MM.1S (cell line): ENCODE results near the gene NTM.

Source experiments
- DNase-seq: peaks from one replicate; pipeline ENCODE4 v3.0.0-alpha.2; 2015
- H2AFZ ChIP-seq: fragments of 300-600 bp; sonication (generic); 2 replicates; pipeline ENCODE4 v1.6.0; 2016; ENCODE audit warnings: antibody characterized with exemption, low read length
- H3F3A ChIP-seq: fragments of 300-600 bp; sonication (generic); 2 replicates; pipeline ENCODE4 v1.6.1; 2016; ENCODE audit warnings: mild to moderate bottlenecking, antibody characterized with exemption, low read length, moderate library complexity, mixed read lengths; ENCODE audit not compliant: insufficient read depth
- H3K27ac ChIP-seq: fragments of 300-600 bp; sonication (generic); 2 replicates; pipeline ENCODE4 v1.5.1; 2016; ENCODE audit warnings: mild to moderate bottlenecking, low read length
- H3K27me3 ChIP-seq: fragments of 300-600 bp; sonication (generic); replicated peaks from 2 replicates; pipeline ENCODE4 v1.6.0; 2016; ENCODE audit warnings: low read length; ENCODE audit not compliant: insufficient read depth
- H3K36me3 ChIP-seq: fragments of 300-600 bp; sonication (generic); replicated peaks from 2 replicates; pipeline ENCODE4 v1.6.1; 2016; ENCODE audit warnings: mild to moderate bottlenecking, low read length, mixed read lengths; ENCODE audit not compliant: insufficient read depth
- H3K4me1 ChIP-seq: fragments of 300-600 bp; sonication (generic); 2 replicates; pipeline ENCODE4 v1.6.1; 2016; ENCODE audit warnings: low read length, mixed read lengths
- H3K4me2 ChIP-seq: fragments of 300-600 bp; sonication (generic); 2 replicates; pipeline ENCODE4 v1.6.0; 2016; ENCODE audit warnings: low read depth, low read length
- H3K4me3 ChIP-seq: fragments of 300-600 bp; sonication (generic); 2 replicates; pipeline ENCODE4 v1.5.1; 2016; ENCODE audit warnings: low read length, mixed read lengths
- H3K79me2 ChIP-seq: fragments of 300-600 bp; sonication (generic); 2 replicates; pipeline ENCODE4 v1.6.1; 2016; ENCODE audit warnings: mixed run types, low read length, mixed read lengths
- H3K9ac ChIP-seq: fragments of 300-600 bp; sonication (generic); 2 replicates; pipeline ENCODE4 v1.6.1; 2016; ENCODE audit warnings: low read length, mixed read lengths
- H3K9me2 ChIP-seq: fragments of 300-600 bp; sonication (generic); replicated peaks from 2 replicates; pipeline ENCODE4 v1.6.1; 2016; ENCODE audit warnings: mild to moderate bottlenecking, low read length, mixed read lengths; ENCODE audit not compliant: insufficient read depth
- H3K9me3 ChIP-seq: fragments of 300-600 bp; sonication (generic); replicated peaks from 2 replicates; pipeline ENCODE4 v1.6.1; 2016; ENCODE audit warnings: mild to moderate bottlenecking, low read length, mixed read lengths; ENCODE audit not compliant: insufficient read depth
- H4K20me1 ChIP-seq: fragments of 300-600 bp; sonication (generic); 2 replicates; pipeline ENCODE4 v1.6.1; 2016; ENCODE audit warnings: mild to moderate bottlenecking, low read length, moderate library complexity, mixed read lengths; ENCODE audit not compliant: insufficient read depth
- EZH2 ChIP-seq: fragments of 300-600 bp; sonication (generic); optimal IDR thresholded peaks from 2 replicates; pipeline ENCODE3; 2017; ENCODE audit warnings: low read depth, mild to moderate bottlenecking, antibody characterized with exemption, low read length, mixed read lengths
- EZH2phosphoT487 ChIP-seq: fragments of 300-600 bp; sonication (generic); IDR thresholded peaks from 2 replicates; pipeline ENCODE4 v1.6.1; 2018; ENCODE audit warnings: antibody characterized with exemption, low read length
- TF ChIP-seq, protein P1 (sequence below): fragments of 300-600 bp; sonication (generic); IDR thresholded peaks from 2 replicates; pipeline ENCODE4 v1.5.1; 2016; ENCODE audit warnings: antibody characterized with exemption, low read length, mixed read lengths

Gene NTM

DNA sequence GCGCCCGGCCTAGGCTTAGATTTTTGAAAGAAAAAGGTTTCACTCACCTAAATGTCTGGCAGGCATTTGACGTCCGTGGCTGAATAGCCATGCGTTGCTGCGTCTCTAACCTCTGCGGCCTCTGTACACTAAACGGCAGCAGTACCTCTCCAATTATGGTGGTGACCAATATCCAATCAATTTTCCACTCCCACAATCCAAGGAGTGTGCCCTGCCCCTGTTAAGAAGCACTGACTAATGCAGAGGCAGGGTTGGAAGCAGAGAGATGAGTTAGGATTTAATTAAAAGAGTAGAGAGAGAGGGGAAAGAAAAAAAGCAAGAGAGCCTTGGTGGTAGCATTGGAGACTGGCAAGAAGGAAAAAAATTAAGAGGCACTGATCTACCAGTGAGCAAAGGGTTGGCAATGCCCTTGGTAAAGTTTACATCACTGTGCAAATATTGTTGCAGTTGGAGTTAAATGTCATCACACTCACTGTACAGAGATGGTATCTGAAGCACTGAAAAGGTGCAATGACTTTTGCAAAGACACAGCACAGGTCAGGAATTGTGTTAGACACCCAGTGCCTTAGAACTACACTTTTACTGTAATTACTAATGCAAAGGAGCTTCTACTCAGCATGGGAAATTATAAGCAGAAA is 526.7 kb downstream of the NTM start:
- Histone ChIP-seq H3K9me3 (no peaks in the 10 kb centered on the region), H3F3A (no peaks in the 10 kb centered on the region), H3K36me3 (no peaks in the 10 kb centered on the region), H3K27me3 (no peaks in the 10 kb centered on the region), H3K27ac (no peak overlapping the region), H2AFZ (no peak overlapping the region), H3K4me2 (no peak overlapping the region), H3K79me2 (no peaks in the 10 kb centered on the region), H3K4me3 (no peak overlapping the region), H3K4me1 (no peaks in the 10 kb centered on the region), H4K20me1 (no peaks in the 10 kb centered on the region), H3K9ac (no peak overlapping the region), H3K9me2 (no peaks in the 10 kb centered on the region)
- no peak for TF ChIP-seq EZH2
- TF ChIP-seq EZH2phosphoT487 = no peak
- TF ChIP-seq, protein P1, sequence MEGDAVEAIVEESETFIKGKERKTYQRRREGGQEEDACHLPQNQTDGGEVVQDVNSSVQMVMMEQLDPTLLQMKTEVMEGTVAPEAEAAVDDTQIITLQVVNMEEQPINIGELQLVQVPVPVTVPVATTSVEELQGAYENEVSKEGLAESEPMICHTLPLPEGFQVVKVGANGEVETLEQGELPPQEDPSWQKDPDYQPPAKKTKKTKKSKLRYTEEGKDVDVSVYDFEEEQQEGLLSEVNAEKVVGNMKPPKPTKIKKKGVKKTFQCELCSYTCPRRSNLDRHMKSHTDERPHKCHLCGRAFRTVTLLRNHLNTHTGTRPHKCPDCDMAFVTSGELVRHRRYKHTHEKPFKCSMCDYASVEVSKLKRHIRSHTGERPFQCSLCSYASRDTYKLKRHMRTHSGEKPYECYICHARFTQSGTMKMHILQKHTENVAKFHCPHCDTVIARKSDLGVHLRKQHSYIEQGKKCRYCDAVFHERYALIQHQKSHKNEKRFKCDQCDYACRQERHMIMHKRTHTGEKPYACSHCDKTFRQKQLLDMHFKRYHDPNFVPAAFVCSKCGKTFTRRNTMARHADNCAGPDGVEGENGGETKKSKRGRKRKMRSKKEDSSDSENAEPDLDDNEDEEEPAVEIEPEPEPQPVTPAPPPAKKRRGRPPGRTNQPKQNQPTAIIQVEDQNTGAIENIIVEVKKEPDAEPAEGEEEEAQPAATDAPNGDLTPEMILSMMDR = no peak
- no peak for DNase-seq

DNA sequence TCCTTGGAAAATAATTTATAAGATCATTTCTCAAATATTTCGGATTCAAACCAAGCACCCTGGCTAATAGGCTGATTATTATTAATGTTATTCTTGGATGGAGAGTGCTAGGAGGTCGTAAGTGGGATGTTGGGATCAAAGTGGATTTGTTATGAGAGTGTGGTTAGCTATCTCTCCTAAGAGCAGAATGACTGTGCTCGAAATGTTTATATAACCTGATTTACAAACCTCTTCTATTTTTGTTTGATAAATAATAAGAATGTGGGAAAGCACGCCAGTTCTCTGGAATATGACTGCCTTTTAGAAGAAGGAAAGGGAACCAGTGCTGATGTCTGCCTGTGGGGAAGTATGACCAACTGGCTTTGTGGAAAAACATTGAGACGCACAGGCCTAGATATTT is 527.5 kb downstream of the NTM start:
- Histone ChIP-seq H2AFZ (no peak overlapping the region), H4K20me1 (no peaks in the 10 kb centered on the region), H3K9me3 (no peaks in the 10 kb centered on the region), H3K9me2 (no peaks in the 10 kb centered on the region), H3F3A (no peaks in the 10 kb centered on the region), H3K4me1 (no peaks in the 10 kb centered on the region), H3K36me3 (no peaks in the 10 kb centered on the region), H3K79me2 (no peaks in the 10 kb centered on the region), H3K4me2 (no peak overlapping the region), H3K9ac (no peak overlapping the region), H3K27ac (no peak overlapping the region), H3K4me3 (no peak overlapping the region), H3K27me3 (no peaks in the 10 kb centered on the region)
- no peak for DNase-seq
- TF ChIP-seq EZH2phosphoT487 (no peak), EZH2 (no peak)
- TF ChIP-seq, protein P1 = no peak

DNA sequence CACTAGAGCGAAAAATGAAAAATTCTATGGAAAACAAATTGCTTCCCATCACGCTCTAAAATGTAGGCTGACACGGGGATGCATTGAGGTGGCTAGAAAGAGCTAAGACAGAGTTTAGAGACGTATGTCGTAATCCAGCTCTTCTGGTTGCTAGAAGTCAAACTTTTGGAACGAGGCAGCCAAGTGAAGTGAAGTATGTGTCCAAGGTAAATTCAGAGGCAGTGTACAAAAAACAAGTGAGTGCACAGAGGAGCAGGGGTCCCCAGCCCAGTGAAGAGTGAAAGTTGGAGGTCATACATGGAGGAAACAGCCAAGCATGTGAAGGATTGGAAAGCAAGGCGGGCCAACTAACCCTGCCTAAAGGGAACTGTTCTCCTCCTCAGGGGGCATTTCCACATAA is 528.5 kb downstream of the NTM start:
- no peak for DNase-seq
- no peak overlapping the region for H3K9ac ChIP-seq
- TF ChIP-seq EZH2phosphoT487 (no peak), EZH2 (no peak)
- TF ChIP-seq, protein P1 = no peak
- no peaks in the 10 kb centered on the region for H3K36me3 ChIP-seq
- no peak overlapping the region for H2AFZ ChIP-seq
- H3K9me2 ChIP-seq = no peaks in the 10 kb centered on the region
- no peak overlapping the region for H3K4me3 ChIP-seq
- no peaks in the 10 kb centered on the region for H3K79me2 ChIP-seq
- H3K27ac ChIP-seq = no peak overlapping the region
- no peak overlapping the region for H3K4me2 ChIP-seq
- H4K20me1 ChIP-seq = no peaks in the 10 kb centered on the region
- H3K4me1 ChIP-seq = no peaks in the 10 kb centered on the region
- H3F3A ChIP-seq = no peaks in the 10 kb centered on the region
- no peaks in the 10 kb centered on the region for H3K27me3 ChIP-seq
- H3K9me3 ChIP-seq = no peaks in the 10 kb centered on the region
